Measurements from ENCODE around the gene SLITRK1.

DNA sequence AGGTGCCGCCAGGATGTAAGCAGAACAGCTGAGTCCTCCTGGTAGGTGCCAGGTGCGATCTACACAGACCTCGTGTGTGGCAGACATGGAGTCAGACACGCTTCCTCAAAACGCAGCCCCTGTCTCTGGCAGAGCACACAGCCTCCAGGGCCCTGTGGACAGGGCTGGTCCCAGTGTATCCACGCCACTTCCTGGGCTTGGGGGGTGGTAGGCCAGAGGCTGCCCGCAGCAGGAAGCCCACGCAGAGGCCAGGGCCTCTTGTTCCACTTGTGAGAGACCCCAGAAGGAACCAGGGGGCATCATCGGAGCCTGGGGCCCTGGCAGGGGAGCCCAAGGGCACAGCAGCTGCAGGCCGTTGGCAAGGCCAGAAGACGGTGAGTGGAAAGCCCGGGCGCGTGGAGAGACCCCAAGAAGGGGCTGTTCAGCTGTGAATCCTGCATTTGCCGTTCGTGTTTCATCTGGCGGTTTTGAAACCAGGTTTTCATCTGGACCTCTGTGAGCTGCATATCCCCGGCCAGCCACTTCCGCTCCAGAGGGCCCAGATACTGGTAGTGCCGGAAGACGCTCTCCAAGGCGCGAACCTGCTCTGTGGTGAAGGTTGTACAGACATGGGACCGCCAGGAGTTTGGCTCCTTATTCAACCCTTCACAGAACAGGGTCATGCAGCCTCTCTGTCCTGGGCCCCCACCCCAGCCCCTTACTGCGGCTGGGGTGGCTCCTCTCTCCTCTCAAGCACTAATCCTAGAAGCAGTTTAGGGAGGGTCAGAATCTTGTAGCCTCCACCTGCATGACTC is 25.1 kb upstream of the SLITRK1 start:
- TF ChIP-seq ESRRA (CRISPR knock-in tag; IDR thresholded peaks at IDR 0.05; ENCODE audit: borderline replicate concordance) (no peak), ZNF317 (CRISPR knock-in tag; IDR thresholded peaks at IDR 0.05; ENCODE audit: borderline replicate concordance, low read depth) (no peak), GABPB1 (CRISPR knock-in tag; IDR thresholded peaks at IDR 0.05) (no peak)
- TF ChIP-seq, protein P1, sequence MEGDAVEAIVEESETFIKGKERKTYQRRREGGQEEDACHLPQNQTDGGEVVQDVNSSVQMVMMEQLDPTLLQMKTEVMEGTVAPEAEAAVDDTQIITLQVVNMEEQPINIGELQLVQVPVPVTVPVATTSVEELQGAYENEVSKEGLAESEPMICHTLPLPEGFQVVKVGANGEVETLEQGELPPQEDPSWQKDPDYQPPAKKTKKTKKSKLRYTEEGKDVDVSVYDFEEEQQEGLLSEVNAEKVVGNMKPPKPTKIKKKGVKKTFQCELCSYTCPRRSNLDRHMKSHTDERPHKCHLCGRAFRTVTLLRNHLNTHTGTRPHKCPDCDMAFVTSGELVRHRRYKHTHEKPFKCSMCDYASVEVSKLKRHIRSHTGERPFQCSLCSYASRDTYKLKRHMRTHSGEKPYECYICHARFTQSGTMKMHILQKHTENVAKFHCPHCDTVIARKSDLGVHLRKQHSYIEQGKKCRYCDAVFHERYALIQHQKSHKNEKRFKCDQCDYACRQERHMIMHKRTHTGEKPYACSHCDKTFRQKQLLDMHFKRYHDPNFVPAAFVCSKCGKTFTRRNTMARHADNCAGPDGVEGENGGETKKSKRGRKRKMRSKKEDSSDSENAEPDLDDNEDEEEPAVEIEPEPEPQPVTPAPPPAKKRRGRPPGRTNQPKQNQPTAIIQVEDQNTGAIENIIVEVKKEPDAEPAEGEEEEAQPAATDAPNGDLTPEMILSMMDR (IDR thresholded peaks at IDR 0.05), result no peak
- TF ChIP-seq, protein P2, sequence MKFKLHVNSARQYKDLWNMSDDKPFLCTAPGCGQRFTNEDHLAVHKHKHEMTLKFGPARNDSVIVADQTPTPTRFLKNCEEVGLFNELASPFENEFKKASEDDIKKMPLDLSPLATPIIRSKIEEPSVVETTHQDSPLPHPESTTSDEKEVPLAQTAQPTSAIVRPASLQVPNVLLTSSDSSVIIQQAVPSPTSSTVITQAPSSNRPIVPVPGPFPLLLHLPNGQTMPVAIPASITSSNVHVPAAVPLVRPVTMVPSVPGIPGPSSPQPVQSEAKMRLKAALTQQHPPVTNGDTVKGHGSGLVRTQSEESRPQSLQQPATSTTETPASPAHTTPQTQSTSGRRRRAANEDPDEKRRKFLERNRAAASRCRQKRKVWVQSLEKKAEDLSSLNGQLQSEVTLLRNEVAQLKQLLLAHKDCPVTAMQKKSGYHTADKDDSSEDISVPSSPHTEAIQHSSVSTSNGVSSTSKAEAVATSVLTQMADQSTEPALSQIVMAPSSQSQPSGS (CRISPR knock-in tag; IDR thresholded peaks at IDR 0.05; ENCODE audit: borderline replicate concordance, low read depth), result no peak

Data from WTC11 (cell line).